Neural cell (in vitro differentiated cells): ENCODE measurements around the gene IDI2.

Experiments
- CTCF ChIP-seq: fragments of 450-650 bp; IDR thresholded peaks from 2 replicates; pipeline ENCODE4 v1.5.1; 2014; ENCODE audit warnings: antibody characterized with exemption, mild to moderate bottlenecking, moderate library complexity; ENCODE audit not compliant: poor library complexity, severe bottlenecking
- EP300 ChIP-seq: fragments of 450-650 bp; conservative IDR thresholded peaks from 2 replicates; pipeline ENCODE4 v1.6.1; 2014; ENCODE audit warnings: antibody characterized with exemption, mild to moderate bottlenecking, moderate library complexity; ENCODE audit not compliant: poor library complexity, severe bottlenecking
- EZH2 ChIP-seq: fragments of 200-600, 300-800 bp; shearing (Covaris generic), sonication (generic); IDR thresholded peaks from 2 replicates; pipeline ENCODE4 v1.6.1; 2014; ENCODE audit warnings: antibody characterized with exemption, low read length, borderline replicate concordance, mild to moderate bottlenecking; ENCODE audit not compliant: insufficient read depth, poor library complexity, severe bottlenecking
- POLR2AphosphoS5 ChIP-seq: IDR thresholded peaks from 2 replicates; pipeline ENCODE4 v1.6.1; 2012
- RAD21 ChIP-seq: fragments of 450-650 bp; conservative IDR thresholded peaks from 2 replicates; pipeline ENCODE4 v1.6.1; 2014; ENCODE audit warnings: antibody characterized with exemption, mild to moderate bottlenecking, moderate library complexity
- TAF1 ChIP-seq: IDR thresholded peaks from 2 replicates; pipeline ENCODE4 v1.6.1; 2012; ENCODE audit warnings: low read depth
- TF ChIP-seq, protein P1 (sequence below): IDR thresholded peaks from 2 replicates; pipeline ENCODE4 v1.6.1; 2012; ENCODE audit warnings: borderline replicate concordance

- no peak for TF ChIP-seq CTCF
- no peak for TF ChIP-seq RAD21
- TF ChIP-seq, protein P1, sequence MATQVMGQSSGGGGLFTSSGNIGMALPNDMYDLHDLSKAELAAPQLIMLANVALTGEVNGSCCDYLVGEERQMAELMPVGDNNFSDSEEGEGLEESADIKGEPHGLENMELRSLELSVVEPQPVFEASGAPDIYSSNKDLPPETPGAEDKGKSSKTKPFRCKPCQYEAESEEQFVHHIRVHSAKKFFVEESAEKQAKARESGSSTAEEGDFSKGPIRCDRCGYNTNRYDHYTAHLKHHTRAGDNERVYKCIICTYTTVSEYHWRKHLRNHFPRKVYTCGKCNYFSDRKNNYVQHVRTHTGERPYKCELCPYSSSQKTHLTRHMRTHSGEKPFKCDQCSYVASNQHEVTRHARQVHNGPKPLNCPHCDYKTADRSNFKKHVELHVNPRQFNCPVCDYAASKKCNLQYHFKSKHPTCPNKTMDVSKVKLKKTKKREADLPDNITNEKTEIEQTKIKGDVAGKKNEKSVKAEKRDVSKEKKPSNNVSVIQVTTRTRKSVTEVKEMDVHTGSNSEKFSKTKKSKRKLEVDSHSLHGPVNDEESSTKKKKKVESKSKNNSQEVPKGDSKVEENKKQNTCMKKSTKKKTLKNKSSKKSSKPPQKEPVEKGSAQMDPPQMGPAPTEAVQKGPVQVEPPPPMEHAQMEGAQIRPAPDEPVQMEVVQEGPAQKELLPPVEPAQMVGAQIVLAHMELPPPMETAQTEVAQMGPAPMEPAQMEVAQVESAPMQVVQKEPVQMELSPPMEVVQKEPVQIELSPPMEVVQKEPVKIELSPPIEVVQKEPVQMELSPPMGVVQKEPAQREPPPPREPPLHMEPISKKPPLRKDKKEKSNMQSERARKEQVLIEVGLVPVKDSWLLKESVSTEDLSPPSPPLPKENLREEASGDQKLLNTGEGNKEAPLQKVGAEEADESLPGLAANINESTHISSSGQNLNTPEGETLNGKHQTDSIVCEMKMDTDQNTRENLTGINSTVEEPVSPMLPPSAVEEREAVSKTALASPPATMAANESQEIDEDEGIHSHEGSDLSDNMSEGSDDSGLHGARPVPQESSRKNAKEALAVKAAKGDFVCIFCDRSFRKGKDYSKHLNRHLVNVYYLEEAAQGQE = no peak
- no peak for TF ChIP-seq EZH2
- no peak for TF ChIP-seq POLR2AphosphoS5
- TF ChIP-seq TAF1 = no peak
- no peak for TF ChIP-seq EP300
Observed at GRCh38 chr10:1041514-1041913, 15.9 kb upstream of the IDI2 start.
